Suppressor macrophage (primary cell): ENCODE results near the gene UTS2B.

Experiments
- DNase-seq, 4 experiments: peaks; one replicate each; pipeline ENCODE4 v3.0.0-alpha.2; 2020 to 2022
- total RNA-seq, 17 experiments: gene quantifications; one replicate each; lab custom pipeline; 2026; ENCODE audit warnings: mixed read lengths in 6 of 17, inconsistent platforms in 3 of 17; lab: John Stamatoyannopoulos, UW

Gene UTS2B, protein sequence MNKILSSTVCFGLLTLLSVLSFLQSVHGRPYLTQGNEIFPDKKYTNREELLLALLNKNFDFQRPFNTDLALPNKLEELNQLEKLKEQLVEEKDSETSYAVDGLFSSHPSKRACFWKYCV
- 0 to 2.4 (median 0.04) reads per million in 17 experiments for total RNA-seq

DNA sequence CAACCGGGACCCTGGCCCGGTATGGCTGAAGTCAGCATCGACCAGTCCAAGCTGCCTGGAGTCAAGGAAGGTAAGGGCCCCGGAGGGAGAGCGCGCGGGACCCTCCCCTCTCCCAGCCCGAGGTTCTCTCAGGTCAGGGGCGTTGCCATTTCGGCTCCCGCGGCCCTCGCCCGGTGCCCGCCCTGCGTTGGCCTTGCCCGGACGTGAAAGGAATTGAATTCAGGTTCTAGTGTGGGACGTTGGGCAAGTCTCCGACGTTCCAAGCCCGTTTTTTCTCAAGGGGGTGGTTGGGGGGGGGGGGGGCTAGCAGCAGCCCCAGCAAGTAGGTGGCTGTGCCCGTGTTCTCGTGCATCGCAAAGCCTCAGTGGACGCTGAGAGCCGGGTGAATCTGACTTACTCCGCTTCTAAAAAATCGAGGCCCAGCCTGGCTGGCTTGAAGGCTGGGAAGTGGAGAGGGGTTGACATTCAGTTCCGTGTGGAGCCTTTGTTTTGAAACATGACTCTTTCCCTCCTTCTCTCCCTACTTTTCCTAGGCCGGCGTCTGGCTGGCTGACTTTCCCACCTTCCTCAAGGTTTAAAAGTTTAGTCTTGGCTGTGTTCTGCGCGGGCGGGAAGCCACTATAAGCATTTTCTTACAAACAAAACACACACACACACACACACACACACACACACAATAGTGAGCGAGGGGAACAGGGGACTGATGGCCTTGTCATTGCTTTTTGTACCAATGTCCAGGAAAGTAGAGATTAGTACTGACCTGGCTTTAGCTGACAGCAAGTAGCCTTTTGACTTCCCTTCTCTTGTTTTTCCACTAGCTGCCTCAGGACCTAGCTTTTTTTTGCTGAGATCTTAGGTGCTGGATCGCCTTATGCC lies at the start of gene UTS2B:
TSS of gene UTS2B (minus strand) at position 873 of the 876 bp plus-strand sequence. CDS start 48,337 bp downstream, outside the sequence.
- peak; percentile 27 to 60 (median 44) for DNase-seq

DNA sequence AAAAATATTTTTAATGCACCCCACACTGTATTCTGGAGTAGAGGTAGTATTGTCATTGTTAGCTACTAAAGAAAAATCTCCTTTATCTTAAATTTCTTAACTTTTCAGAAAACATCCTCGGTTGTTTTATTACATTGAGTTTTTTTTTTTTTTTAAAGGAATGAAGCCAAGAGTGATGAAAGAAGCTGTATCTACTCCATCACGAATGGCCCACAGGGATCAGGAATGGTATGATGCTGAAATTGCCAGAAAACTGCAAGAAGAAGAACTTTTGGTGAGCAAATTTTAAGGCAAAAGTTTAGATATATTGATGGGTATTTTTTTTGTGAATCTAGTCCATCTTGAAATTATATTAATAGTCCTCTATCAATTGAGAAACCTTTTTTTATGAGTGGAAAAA lies 49.7 kb upstream of the UTS2B start:
- DNase-seq = no peak

DNA sequence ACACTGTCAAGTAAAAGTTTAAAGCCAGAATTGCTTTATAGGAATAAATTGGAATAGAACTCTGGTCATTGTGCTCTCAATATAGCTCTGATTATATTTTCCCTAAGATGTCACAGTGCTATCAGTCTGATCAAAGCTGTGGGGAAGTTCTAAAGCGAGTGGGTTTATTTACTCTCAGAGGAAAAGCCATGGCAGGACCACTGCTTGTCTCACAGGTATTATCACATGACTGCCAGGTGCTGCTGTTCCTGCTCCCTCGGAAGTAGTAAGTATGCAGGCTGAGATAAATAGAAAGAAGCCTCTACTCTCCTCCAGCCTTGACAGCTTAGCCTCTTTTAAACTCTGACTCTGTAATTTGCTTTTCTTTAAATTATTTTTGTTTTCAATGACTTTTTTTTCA lies 49.1 kb upstream of the UTS2B start:
- no peak for DNase-seq

DNA sequence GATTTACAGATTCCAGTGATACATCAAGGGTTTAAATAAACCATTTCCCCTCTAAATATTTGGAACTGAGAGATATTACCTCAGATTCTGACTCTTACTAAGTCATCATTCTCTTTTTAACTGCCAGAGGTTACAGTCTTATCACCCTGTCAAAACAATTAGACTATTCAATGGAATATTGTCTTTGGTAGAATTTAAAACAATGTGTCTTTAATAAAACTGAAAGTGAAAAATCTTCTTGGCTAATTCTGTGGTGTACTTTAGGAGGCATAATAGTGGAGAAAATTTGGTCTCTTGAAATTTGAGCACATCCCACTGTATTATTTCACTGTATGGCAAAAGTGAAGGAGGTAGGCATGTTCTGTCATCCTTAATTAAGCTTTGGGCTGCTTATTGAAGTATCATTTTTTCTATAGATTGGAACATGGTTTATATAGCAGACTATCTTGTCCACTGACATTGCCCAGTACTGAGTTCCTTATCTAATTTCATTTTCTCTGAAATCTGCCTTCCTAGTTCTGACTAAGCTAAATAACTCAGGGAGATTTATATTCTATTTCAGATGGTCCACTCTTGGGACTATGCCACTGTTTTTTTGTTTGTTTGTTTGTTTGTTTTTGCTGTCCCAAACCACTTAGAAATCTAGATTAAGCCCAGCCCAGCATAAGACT lies 48.0 kb upstream of the UTS2B start:
- DNase-seq = no peak

DNA sequence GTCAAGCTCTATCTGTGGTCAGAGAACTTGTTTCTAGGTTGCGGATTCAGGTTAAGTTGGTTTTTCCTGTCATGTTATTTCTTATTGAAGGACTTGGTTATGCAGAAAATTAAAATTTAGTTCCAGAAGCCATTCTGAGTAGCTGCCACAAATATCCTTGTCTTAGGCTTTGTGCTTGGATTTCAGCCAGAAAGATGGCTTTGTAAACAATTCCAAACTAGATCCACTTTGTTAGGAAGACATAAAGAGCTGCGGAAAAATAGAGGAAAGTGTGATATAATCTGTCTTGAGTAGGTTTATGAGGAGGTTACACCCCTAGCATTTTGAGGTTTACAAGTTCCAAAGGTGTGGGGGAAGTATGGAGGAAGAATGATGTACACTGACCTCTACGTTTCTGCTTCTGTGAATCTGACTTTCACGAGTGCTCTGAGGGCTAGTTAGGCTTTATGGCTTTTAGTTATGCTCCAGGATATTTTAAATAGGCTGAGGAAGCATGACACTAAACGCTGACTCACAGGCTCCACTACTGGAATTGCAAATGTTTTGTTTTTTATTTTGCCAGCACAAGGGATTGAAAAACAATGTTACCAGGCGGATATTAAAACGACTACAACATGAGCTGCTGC lies 46.3 kb upstream of the UTS2B start:
- DNase-seq = no peak

DNA sequence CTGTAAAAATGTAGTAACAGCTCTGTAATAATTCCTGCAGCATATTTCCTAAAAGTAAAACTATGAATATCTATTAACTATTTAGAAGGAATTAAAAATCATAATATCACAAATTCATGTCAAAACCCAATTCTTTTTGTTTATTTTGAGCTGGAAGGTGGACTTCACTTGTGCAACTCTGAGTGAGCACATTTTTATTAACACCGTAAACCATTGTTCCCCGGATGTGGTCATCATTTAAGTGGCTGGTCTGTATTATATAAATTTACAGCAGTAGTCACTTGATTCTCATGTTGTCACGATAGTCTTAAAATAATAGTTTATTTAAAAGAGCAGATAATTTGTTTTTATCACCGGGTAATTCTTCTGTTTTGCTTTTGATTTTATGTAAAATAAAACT lies 43.0 kb upstream of the UTS2B start:
- DNase-seq = no peak

DNA sequence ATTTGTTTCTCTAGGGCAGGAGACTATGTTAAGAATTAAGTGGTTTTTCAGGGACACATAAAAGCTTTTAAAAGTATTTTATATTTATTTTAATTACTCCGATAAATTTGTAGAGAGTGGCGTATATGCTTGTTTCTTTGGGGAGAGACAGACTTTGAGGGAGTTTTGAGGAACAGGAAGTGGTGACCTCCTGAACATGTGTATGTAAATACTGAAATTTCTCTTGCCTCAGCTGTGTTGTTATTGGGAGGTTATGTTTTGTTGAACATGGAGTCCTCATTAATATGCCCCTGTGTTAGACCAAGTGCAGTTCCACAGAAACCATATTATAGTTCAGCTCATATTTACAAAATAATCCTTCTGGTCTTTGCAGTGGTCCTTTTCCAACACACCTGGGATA lies 41.8 kb upstream of the UTS2B start:
- peak in 3 of 4 experiments; percentile 2 to 36 (median 19) for DNase-seq

DNA sequence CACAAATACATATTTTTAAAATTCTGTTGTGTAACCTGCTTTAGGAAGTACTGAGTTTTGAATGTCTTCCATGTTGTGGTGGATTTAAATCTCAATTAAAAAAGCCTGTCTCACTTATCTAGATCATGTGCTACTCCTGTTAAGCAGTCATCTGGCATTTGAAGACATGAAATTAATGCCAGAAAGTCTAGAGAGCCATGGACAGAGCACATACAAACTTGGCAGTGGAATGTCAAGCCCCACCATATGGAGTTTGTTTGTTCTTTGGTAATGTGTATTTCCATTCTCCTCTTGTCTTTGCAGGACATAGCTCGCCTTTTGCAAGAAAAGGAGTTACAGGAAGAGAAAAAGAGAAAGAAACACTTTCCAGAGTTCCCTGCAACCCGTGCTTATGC lies 39.3 kb upstream of the UTS2B start:
- no peak for DNase-seq

DNA sequence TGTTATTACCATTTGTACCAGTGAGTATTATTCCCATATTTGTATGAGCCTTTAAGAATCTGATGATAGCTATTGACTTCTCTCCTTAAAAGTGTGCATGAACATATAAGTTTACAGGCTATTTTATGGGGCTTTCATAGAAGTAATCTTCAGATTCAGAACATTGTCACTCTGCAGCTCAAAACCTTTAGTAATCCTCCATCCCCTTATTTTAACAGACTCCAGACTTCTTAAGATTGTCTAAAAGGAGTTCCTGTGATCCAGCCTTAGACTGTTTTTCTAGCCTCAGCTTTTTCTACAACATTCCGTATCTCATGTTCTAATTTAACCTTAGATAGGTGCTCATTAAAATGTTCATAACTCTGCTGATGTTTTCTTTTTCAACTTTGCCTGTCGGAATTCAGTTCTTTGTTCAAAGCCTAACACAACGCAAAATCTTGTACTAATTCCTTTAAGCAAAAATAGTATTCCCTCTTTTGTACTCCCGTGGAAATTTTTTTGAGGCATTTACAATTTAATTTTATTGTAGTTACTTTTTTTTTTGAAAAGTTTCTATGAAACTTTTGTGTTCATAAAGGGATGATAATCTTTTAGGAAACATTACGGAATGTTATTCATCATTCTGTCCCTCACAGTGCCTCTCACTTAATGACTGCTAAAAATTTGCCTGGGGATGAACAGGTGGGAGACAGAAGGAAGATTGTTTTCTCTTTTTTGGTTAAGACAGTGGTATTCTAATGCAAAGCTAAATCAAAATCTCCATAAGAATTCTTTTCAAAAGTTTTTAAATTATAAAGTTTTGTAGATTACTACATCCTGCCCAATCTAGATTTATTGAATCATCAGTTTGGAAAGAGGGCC lies 38.7 kb upstream of the UTS2B start:
- DNase-seq = no peak

DNA sequence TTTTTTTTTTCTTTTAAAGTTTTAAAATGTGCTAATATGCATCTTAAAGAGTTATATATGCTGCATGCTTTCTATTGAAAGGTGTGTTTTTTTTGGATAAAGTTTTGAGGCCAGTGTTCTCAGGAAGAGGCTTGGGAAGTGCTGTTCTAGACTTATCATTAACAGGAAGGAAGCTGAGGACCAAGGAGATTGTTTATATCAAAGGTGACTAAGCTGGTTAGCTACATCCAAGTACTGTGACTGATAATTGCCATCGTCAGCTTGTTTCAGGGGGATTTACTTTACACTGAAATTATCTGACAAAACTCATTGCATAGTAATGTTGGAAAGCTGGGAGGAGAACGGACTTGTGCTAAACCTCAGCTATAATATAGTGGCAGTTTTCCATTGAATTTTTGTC lies 36.3 kb upstream of the UTS2B start:
- no peak for DNase-seq

DNA sequence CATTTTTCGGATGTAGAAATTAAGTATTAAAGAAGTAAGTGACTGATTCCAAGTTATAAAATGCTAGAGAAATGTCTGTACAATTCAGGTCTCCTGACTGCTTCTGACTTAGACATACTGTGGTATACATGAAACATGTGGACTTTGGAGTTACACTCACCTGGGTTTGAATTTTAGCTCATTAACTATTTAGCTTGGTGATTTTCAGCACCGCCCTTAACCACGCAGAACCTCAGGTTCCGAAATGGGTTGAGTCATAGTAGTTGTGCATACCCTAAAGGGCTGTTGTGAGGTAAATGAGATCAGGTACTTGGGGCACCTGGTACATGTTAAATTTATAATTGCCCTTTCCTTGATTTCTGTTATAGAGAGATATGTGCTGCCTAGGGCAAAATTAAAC lies 32.9 kb upstream of the UTS2B start:
- DNase-seq = no peak

DNA sequence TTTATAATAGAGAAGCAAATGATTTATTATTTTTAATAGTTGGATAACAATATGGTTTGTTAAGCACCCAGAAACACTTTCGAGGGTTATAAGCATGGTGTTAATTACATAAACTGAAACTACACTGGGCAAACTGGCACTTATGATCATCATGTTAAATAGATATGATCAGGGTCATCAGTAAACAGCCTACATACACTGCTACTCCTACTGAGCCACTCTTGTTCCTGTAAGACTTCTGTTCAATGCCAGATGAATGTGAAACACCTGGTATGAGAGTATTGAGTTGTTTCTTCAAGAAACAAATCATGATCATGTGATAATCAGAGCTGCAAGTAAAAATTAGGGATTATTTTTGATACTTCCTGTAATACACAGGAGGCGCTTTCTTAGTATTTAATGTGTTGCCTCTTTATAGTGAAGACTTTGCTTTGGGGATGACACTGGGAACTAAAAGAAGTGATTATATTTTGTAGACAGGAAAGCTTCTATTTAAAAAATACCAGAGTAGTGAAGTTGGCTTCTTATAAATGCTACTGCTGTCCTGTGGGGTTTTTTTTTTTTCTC lies 32.3 kb upstream of the UTS2B start:
- no peak for DNase-seq

DNA sequence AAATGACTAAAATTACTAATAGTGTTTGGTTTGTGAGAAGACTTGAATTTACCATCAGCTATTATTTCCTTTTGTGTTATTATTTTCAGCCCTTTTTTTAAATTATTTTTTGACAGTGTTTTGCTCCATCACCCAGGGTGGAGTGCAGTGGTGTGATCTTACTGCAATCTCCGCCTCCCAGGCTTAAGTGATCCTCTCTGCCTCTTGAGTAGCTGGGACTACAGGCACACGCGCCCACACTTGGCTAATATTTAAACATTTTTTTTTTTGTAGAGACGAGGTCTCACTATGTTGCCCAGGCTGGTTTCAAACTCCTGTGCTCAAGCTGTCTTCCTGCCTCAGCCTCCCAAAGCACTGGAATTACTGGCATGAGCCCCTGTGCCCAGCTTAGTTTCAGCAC lies 31.7 kb upstream of the UTS2B start:
- DNase-seq = no peak

DNA sequence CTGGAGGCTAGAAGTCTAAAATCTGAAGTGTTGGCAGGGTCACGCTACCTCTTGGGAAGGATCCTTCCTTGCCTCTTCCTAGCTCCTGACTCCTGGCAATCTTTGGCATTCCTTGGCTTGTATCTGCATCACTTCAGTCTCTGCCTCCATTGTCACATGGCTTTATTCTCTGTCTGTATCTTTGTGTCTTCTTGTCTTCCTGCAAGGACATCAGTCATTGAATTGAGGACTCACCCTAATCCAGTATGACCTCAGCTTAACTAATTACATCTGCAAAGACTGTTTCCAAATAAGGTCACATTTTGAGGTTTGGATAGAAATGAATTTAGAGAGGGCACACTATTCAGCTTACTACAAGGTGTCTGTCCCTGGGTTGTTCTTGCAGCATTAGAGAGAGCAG lies 31.1 kb upstream of the UTS2B start:
- no peak for DNase-seq

DNA sequence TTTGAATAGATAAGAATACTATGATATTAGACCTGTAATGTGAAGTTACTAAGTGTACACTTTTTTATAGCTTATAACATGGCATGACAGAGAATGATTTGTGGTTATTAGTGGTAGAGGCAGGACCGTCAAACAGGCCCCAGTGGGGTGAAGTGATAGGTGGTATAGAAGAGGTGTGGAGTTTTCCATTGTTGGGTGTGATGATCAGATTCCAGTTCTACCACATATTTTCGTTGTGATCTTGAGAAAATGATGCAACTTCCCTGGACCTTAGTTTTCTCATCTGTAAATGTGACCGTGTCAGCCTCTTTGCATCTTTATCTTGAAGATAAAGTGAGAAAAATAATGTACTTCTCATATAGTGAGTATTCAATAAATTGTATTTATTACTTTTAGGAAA lies 30.3 kb upstream of the UTS2B start:
- no peak for DNase-seq

DNA sequence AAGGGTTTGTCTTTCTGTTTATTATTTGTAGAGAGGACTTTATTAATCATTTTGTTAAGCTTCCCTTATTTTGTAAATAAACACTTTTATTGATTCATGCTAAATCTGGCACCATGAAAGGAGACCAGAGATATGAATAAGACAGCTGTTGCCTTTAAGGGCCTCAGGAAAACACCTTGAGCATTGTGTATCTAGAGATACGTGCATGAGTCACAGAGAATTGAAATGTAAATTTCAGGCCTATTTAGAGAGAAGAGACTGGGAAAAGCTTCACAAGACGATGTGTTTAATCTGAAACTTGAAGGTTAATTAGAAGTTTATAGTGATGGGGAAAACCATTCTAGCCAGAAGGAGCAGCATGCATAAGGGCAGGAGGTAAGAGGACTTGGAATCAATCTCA lies 28.6 kb upstream of the UTS2B start:
- no peak for DNase-seq

DNA sequence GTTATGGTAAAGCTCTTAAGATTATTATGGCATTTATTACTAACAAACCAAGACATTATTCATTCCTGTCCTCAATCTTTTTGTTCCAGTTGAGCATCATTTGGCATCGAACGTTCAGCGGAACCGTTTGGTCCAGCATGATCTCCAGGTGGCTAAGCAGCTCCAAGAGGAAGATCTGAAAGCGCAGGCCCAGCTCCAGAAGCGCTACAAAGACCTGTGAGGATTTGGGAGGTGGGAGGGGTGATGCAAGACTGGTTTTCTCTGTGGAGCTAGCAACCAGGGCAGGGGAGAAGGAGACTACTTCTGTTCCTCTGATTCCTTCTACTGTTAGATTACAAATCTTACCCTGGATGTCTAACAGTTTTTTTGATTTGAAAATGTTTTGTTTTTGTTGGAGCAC lies 27.6 kb upstream of the UTS2B start:
- no peak for DNase-seq

DNA sequence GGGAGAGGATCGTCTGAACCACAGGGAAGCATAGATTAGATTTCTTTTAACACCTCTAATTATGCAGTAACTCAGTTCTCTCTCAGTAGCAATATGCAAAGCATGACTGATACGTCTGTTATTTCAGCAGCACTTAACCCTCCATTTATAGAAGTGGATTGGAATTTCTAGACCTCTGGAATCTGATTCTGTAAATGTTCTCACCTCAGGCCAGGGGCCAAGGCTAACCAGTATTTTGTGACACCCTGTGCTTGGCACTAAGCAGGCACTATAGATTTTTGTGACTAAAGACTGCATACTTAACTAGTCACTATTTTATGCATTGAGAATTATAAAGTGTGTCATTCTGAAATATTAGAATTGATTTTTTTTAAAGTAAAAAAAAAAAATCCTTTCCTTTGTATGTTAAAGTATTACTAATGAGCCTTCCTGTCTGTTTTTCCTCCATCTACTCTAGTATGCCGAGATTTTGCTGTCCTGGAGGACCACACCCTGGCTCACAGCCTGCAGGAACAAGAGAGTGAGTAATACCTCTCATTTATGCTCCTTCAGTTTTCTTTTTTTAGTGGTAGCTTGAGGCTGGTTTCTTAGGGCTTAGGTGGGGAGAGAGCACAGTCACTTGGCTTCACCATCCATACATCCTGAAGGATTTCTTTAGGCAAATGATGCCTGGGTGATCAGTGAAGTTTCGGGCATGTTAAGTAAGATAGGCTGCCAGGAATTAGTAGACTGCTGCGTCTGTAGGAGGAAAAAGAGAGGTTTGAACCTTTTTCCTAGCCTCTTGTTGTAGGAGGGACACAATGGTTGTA lies 26.5 kb upstream of the UTS2B start:
- no peak for DNase-seq

DNA sequence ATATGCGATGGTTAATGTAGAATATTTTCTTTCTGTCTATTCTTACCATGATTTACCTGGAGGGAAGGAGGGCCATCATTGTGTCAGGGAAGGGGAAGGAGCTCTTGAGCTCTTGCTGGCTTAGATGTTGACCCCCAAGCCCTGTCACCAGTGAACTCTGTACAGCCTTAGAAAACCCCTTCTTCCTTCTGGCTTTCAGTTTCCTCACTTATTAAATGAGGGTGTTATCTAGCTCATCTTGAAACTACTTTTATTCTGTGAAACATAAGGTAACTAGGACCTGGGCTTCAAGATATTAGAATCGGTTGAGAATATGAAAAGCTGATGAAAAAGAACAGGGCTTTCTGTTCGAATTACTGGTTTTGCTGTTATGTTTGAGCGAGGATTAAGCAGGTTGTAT lies 25.1 kb upstream of the UTS2B start:
- DNase-seq = no peak

DNA sequence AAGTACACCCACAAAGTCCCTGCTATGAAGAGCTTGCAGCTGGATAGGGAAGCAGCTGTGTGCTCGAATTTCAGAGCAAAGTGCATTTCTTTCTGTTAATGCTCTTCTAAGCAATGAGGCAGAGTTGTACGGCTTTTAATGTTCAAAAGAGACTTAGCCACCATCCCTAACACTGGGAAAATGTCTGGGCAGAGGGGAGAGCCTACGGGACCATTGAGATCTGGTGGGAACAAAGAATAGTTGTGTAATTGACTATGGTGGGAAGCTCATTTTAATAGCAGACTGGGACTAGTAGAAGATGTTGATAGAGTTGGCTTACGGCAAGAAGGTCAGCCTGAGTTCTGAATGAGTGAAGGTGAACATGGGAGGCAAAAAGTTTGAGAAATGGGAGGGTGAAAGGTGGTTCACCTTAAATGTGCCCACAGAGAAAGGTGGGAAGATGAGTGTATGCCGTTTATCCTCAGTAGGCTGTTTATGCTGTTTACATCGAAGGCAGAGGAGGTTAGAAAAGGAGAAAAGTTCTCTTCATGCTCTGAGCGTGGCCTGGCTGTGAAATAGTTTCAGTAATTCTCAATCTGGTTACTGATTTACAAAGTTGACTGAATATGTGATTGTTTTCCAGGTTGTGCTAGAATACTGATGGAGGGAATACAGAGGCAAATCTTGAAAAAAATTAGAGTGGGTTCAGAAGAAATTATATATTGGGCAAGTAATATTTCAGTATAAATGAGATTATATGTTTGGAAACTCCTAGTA lies 22.9 kb upstream of the UTS2B start:
- DNase-seq = no peak
